ENCODE measurements around the gene ADAMTS13. TPM values are rescaled to one million over a fixed set of nuclear protein-coding genes. Genes with fewer than 3 reads are reported as not detected.
"Not testable (repeated sequence)": the region's sequence is repeated elsewhere in the genome, so short reads cannot be mapped to it uniquely, and the experiment has no call there.

The ADAMTS13 gene
- 0.06 and 0.12 TPM in 2 replicates for total RNA-seq (2014; rRNA removed; shearing (Covaris generic))

GRCh38 chr9:133421615-133422542 lies at the start of gene ADAMTS13:
Gene ADAMTS13 (plus strand): TSS chr9:133422367. CDS start chr9:133422444, 77 bp downstream.
- DNase-seq (ENCODE audit: low spot score), result no peak

GRCh38 chr9:133374612-133375115 lies 47.5 kb upstream of the ADAMTS13 start:
- no peak for DNase-seq (ENCODE audit: low spot score)

- DNase-seq (ENCODE audit: low spot score), result no peak
Observed at GRCh38 chr9:133375116-133375723, 46.9 kb upstream of the ADAMTS13 start.

- DNase-seq (ENCODE audit: low spot score), result peak; percentile 87
Observed at GRCh38 chr9:133375724-133376654, 46.2 kb upstream of the ADAMTS13 start, which contains the start of the genes STKLD1 and SURF4. Gene STKLD1 (plus strand): TSS chr9:133376366. CDS start chr9:133376474, 108 bp downstream. Gene SURF4 (minus strand): TSS chr9:133376060. CDS start chr9:133375969, 91 bp downstream.

GRCh38 chr9:133377280-133377679 lies 44.9 kb upstream of the ADAMTS13 start:
- DNase-seq (ENCODE audit: low spot score), result not testable (repeated sequence)

- DNase-seq (ENCODE audit: low spot score), result peak; percentile 27
Observed at GRCh38 chr9:133377721-133378216, 44.4 kb upstream of the ADAMTS13 start.

- no peak for DNase-seq (ENCODE audit: low spot score)
Observed at GRCh38 chr9:133378408-133378962, 43.7 kb upstream of the ADAMTS13 start.

GRCh38 chr9:133379153-133380086 lies 42.7 kb upstream of the ADAMTS13 start:
- DNase-seq (ENCODE audit: low spot score), result no peak

- DNase-seq (ENCODE audit: low spot score), result no peak
Observed at GRCh38 chr9:133380734-133381133, 41.4 kb upstream of the ADAMTS13 start.

GRCh38 chr9:133382507-133383141 lies 39.5 kb upstream of the ADAMTS13 start:
- no peak for DNase-seq (ENCODE audit: low spot score)

GRCh38 chr9:133383438-133383837 lies 38.7 kb upstream of the ADAMTS13 start:
- DNase-seq (ENCODE audit: low spot score), result no peak

- no peak for DNase-seq (ENCODE audit: low spot score)
Observed at GRCh38 chr9:133384736-133385321, 37.3 kb upstream of the ADAMTS13 start.

- no peak for DNase-seq (ENCODE audit: low spot score)
Observed at GRCh38 chr9:133385452-133385851, 36.7 kb upstream of the ADAMTS13 start.

GRCh38 chr9:133386338-133386737 lies 35.8 kb upstream of the ADAMTS13 start:
- no peak for DNase-seq (ENCODE audit: low spot score)

- no peak for DNase-seq (ENCODE audit: low spot score)
Observed at GRCh38 chr9:133387680-133388079, 34.5 kb upstream of the ADAMTS13 start.

- DNase-seq (ENCODE audit: low spot score), result no peak
Observed at GRCh38 chr9:133389025-133389557, 33.1 kb upstream of the ADAMTS13 start.

GRCh38 chr9:133389562-133389961 lies 32.6 kb upstream of the ADAMTS13 start:
- DNase-seq (ENCODE audit: low spot score), result no peak

- DNase-seq (ENCODE audit: low spot score), result no peak
Observed at GRCh38 chr9:133390713-133391112, 31.5 kb upstream of the ADAMTS13 start.
